HG03025 (cell line): ENCODE results near the gene RTN4R.

Experiments used
- ATAC-seq: cut with Tn5 transposase; IDR thresholded peaks from one replicate; pipeline ENCODE4 v1.9.1; 2021; ENCODE audit warnings: mild to moderate bottlenecking, moderate library complexity; ENCODE audit not compliant: unreplicated experiment, low FRiP score

Gene RTN4R

DNA sequence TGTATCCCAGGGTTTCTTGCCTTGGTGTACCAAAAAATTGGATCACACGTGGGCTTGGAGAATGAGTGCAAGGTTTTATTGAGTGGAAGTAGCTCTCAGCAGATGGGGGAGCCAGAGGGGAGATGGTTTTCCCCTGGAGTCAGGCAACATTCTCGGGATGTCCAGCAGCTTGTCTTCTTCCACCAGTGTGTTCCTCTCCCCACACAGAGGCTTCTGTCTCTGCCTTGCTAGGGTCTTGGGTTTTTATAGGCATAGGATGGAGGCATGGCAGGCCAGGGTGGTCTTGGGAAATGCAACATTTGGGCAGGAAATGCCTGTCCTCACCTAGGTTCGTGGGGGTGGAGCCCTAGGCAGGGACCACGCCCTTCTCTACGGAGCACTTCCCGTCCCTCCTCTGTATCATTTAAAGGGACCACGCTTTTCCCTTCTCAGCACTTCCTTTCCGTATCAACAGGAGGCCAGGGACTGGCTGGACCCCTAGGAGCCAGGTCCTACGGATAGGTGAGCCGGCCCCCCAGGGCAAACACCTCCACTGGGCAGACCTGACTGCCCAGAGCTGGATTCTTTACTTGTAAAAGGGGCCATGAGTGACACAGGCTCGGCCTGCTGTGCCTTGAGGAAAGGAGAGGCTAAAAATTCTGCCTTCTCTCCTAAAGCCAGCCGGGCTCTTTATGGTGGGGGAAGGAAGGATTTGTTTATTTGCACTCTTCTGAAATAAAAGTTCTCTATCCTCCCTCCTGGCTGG lies 62.0 kb downstream of the RTN4R start:
- ATAC-seq, result no peak

DNA sequence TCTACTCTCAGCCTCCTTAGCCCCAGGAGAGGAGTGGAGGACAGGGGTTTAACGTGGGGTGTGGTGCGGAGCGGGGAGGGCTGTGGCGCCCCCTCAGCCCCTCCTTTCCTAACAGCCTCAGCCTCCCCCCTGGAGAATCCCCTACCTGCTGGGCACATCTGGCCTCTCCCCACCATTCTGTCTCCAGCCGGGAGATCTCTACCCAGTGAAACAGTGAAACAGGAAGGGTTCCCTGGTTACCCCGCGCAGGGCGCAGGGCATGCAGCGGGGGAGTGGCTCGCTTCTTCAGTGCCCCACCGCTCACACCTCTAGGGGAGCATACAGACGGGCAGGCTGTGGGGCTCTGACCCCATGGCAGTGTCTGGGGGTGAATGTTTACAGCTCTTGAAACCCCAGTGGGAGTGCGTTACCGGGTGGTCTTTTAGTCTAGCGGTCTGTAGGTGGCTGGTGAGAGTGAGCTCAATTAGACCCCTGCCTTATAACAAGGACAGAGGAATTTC lies 62.6 kb downstream of the RTN4R start:
- no peak for ATAC-seq

DNA sequence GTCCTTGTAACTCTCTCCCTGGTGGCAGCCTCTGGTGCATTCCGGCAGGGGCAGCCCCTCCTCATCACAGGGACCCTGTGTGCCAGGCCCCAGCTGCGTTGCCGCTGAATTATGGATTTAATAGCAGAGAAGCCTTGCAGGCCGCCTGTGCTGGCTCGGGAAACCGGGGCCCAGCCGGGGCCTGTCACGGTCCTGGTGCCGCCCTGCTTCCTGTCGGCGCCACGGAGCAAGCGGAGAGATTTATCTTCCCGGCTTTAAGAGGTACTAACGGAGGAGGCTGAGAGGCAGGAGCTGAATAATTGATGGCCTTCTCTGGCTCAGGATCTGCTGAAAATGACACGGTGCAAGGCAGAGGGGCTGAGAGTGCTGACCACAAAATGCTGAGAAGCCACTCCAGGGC lies 63.3 kb downstream of the RTN4R start:
- ATAC-seq, result no peak

DNA sequence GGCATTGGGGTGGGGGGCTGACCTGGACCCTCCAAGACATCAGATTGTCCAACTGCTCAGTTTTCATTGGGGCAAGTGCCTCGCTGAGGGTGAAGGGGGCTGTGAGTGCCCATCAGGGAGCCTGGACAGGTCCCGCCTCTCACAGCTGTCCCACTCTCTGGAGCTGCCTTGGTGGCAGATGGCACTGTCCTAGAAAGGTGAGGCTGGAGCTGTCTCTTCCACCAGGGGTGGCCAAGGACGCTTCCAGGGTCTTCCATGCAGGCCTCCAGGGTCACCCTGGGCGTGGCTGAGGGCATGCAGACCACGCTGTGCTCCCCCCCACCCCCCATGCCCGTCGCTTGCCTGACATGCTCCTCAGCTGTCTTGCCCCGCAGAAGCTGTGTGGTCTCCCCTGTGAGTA lies 63.8 kb downstream of the RTN4R start:
- ATAC-seq, result no peak

DNA sequence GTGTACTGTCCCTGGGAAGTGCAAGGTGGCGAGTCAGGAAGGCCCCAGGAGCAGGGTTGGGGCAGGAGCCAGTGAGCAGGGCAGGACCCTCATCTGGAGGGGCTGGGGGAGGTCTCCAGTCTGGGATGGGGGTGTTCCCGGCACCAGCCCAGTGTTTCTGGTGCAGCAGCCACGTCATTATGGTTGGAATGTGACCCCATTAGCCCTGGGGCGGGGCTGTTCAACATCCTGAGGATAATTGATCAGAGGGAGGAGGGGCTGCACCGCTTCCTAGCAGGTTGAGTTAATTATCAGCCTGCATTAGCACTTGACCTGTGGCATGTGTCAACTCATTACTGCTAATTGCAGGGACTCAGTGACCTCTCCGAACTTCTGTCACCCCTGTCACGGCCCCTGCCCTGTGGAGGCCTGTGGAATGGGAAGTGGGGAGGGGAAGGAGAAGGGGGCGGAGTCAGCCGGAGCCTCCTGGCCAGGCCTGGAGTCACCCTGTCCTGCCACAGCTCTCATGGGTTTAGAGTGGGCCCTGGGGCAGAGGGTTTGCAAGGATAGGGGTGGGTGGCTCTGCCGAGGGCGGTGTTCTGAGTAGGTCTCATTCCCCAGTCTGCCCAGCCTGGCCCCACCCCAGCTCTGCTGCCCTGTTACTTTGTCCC lies 64.4 kb downstream of the RTN4R start:
- ATAC-seq, result no peak

DNA sequence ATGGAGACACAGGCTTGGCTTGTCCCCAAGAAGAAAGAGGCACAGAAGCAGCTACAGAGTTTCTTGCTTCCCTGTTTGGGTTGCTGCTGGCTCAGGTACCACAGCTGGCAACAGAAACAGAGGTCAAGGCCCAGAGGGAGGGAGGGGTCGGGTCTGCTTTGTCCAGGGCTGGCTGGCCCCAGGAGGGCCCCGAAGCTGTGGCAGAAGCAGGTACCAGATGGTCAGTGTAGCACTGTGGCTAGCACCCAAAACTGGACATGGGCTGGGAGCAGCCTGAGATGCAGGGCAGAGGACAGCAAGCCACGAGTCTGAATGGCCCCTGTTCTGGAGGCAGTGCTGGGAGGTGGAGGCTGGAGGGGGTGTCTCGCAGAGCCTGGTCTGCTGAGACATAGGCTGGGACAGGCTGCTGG lies 65.0 kb downstream of the RTN4R start:
- no peak for ATAC-seq

DNA sequence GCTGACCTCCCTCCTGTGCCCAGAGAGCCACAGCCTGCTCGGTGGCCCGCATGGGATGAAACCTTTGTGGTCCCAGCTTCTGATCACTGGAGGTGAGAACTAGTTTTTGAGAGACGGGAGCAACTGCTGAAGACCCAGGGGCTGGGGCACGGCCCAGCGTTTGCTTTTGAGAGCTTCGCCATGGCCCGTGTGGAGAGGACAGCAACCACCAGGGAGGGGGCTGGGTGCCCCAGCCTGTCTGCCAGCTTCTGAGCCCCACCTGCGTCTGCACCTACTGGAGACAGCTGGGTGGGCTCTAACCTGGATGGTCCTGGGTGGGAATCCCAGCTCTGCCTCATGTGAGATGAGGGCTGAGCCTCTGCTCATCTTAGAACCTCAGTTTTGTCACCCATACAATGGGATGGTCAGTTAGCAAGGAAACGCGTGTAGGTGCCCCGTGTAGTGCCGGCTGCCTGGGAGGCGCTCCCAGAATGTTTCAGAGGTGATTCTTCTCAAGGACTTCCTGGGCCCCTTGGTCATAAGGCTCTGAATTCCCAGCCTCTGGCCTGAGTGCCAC lies 66.2 kb downstream of the RTN4R start:
- ATAC-seq, result no peak

DNA sequence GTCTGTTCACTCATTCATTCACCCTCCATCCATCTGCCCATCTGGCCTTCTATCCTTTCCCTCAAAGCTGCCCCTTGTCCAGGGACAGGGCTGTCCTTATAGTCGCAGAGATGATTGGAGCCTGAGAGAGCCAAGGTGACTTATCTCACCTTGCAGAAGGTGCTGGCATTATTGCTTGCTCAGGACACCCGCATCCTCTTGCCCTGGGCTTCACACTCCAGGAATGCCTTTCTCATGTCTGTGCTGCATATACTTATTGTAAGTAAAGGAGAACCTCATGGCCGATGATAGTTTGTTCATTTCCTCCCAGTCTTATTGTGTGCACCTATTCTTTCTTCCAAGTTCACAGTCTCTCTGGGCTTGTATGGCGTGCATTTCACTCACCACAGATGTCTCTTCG lies 68.2 kb downstream of the RTN4R start:
- no peak for ATAC-seq

DNA sequence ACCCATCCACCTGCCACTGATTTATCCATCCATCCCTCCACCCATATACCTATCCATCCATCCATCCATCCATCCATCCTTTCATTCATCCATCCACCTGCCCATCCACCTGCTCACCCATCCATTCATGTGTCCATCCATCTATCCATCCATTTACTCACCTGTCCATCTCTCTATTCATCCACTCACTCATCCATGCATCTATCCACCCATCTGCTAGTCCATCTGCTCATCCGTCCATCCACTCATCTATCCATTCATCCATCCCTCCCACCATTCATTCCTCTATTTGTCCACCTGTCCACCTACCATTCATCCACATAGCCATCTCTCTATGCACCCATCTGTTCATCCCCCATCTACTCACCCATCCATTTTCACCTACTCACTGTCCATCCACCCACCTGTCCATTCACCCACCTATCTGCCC lies 68.7 kb downstream of the RTN4R start:
- no peak for ATAC-seq

DNA sequence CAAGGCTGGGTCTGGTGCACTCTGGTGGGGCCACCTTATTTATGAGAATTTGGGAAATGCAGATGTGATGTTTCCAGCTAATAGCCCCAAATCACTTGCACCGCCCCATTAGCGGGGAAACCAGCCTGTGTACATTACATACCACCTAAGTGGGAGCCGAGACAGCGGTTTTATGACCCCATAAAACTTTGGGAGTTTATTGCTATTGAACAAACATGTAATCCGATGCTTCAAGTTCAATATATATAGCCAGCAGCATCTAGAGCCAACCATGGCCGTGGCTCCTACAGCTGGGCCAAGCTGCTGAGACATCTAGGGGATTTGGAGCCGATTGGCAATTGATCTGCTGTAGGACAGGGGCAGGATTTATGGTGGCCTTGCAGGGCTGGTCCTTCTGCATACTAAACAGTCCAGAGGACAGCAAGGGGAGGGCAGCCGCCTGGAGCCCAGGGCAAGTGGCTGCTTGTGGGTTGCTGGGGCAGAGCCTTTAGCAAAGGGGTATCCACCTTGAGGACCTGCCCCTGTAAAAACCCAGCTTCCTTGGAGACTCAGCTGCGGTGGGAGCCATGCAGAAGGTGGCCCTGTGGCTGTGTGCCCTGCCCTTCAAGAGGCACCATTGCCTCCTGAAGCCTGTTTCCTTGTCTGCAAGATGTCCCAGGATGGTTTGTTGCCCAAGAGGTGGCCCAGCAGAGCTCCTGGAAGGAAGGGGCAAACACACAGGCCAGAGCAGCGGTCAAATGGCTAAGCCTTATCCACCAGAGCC lies 69.4 kb downstream of the RTN4R start:
- ATAC-seq, result no peak

DNA sequence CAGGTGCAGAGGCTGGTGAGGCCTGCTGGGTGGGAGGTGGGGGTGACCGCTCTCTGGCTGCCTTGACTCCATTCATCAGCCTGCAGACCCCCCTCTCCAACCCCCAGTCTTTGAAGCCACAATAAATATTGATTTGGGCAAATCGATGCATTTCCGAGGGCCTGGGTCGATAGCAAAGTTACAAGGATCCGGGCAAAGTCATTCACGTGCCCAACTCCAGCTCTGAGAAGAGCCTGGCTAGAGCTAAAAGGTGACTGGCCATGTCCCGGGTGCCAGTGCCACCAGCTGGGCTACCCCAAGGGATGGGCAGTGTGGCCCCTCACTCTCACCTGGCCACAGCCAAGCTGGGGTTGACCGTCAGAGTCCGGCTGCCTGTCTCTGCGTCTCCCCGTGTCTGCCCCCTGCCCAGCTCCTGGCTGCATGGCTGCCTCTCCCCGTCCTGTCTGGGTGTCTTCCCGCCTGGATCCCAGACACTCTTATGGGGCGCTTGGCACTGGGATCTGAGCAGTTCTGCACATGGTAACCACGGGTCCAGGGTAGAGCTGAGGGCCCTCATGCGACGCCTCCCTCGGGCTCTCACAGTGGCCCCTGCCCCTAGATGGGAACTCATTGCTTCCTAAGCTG lies 70.6 kb downstream of the RTN4R start:
- no peak for ATAC-seq

DNA sequence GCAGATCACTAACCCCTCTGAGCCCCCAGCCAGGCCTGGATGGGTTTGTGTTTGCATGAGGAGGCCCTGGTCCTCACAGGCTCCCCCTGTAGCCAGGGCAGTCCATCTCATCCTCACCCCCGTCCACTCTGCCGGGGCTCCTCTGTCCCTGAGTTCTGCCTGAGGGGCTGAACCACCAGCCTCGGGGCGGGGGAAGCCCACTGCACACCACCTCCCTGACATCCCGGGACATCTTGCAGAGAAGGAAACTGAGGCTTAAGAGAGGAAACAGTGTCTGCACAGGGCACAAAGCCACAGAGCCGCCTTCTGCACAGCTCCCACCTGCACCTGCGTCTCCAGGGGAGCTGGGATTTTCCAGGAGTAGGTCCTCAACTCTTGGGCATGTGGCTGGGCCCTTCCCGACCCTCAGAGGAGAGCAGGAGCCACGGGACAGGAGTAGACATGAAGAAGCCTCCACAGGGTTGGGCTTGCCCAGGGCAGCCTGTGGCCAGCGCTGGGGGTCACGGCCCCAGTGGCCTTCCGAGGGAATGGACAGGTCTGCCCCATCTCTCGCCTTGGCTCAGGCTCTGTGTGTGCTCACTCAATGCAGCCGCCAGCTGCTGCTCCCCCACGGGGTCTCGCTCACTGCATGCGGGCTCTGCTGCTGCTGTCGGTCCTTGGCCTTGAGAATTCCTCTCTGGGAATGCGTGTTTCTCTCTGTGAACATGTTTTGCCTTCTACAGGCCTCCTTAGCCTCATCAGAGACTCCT lies 71.8 kb downstream of the RTN4R start:
- no peak for ATAC-seq

DNA sequence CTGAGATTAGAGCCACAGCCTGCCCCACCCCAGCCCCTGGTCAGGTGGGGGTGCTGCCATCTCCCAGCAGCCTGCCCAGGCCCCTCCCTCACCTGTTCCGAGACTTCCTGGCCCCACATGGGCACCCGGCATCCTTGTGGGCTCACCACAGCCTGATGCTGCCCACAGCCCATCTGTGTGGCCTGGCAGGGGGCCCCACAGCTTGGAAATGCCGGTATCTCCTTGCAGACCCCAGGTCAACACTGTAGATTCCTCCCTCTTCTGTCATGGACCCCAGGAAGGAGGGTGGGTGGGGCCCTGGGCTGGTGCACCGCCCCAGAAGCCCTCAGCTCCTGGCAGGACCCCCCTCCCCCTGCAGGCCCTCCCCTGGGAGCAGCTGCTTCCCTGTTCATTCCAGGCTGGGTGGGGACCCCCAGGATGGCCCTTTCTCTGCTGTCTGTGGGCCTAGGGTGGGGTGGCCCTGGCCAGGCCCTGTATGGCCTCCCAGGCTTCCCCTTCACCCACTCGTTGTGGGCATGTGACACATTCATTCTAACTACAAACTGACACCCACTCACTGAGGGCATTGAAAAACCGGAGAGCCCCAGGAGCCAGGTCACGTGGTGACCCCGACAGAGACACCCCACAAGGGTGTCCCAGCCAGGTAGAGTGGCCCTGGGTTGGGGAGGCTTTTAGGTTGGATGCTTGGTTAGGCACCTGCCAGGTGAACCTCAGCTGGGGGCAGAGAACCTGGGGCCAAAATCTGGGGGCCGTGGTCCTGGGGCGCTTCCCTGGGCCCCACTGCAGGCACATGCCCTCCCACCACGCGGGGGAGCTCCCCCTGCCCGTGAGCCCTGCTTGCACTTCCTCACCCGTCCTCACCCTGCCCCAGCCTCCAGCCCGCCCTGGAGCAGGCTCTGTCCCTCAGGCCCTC lies 73.2 kb downstream of the RTN4R start:
- no peak for ATAC-seq

DNA sequence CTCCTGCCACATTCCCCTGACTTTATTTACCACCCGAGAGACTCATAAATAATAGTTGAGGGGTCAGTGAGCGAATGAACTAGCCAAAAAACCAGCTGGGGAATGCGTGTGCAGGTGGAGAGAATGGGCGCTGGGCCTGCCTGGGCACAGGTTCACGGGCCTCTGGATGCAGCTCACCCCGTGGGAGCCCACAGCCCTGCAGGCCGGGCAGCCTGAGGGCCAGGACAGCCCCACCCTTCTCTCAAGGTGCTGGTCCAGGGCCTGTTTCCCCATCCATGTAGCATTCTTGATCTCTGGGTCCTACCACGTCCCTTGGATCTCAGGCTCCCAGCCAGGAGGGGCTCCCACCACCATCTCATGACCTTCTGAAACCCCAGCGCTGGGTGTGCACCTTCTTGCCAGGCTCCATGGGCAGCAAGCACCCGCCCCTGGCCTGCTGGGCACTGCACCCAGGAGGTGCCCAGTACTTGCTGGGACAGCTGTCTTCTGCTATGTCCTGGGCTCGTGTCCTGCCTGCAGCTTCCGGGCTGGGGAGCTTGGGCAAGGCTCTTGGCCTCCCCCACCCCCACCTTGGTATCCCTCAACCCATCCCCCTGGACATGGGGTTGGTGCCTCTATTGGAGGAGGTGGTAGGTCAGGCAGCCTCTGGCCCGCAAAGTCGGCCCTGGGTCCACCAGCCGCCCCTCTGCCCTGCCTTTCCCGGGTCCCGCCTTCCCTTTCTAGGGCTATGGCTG lies 74.2 kb downstream of the RTN4R start:
- no peak for ATAC-seq

DNA sequence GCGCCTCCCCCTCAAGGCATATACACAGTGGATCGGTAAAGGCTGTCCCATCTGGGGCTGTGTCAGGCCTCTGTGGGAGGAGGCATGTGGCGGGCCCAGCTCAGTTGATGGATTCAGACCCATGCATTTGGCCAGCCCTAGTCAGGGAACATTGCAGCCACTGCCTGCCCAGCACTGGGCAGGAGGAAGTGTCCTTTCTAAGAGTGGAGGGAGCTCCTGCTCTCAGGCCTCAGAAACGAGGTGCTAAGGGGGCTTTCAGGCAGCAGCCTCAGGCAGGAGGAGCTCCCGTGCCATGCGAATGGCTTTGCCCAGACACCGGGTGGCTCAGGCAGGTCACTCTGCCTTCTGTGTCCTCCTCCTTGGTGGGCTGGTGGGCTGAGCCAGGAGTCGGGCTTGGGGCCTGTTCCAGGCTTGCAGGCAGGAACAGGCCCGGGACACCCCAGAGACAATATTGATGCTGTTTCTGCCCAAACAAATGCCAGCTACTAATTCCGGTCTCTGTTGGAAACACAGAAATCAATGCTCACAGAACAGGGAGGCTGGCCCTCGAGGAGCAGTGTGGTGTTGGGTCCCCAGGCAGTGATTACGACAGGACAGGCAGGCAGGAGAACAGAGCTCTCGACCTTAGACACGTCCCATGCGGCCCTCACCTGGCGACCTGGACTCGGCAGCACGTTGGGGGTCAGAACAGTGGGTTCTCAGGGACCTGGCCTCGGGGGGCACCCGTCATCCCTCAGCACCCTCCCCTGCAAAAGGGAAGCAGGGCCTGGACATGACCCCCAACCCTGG lies 75.0 kb downstream of the RTN4R start:
- no peak for ATAC-seq

DNA sequence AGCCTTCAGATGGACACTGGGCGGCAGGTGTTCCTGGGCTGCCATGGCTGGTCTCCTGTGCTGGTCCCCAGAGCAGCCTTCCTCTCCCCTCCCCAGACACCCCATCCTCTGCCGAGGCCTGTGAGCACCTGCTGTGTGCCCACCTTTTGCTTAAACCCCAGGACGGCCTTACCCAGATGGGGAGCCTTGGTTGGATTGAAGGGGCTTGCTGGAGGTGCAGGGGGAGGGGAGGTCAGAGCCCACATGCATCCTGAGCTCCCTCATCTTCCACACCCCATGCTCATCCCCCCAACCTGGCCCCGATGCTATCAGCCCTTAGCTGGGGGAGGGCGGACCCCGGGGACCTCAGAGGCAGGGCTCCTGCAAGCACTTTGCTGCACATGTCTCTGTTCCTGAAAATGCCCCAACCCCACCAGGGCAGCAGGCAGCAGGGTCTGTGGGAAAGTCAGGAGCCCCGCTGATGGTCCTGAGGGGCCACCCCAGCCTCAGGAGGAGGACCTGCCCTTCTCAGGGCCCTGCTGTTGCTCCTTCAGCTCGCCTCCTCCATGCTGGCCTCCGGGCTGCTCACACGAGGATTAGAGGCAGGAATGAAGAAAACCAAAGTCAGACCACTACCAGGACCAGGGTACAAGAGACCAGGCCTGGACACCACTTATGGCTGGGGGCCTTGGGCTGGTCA lies 75.7 kb downstream of the RTN4R start:
- no peak for ATAC-seq

DNA sequence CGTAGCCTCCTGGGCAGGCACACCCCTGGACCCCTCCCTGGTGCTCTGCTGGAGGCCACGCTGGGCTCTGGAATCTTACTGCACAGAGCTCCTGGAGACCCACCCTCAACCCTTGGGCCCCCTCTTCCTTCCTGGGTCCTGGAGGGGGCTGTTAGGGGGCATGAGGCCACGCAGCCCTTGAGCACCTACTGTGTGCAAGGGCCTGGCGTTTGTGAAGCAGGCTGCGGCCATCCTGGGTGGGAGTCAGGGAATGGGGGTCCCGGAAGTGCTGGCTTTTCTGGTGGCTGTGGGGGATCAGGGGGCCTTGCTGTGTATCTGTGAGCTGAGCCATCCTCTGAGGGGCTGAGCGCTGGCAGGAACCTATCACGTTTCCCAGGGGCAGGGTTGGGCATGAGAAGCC lies 76.3 kb downstream of the RTN4R start:
- no peak for ATAC-seq
